A549 (cell line): ENCODE measurements around the gene ADGRL2.

Experiments used
- CTCF ChIP-seq: fragments of >200 bp; sonication (Bioruptor Twin); formaldehyde crosslinking; IDR thresholded peaks from 3 replicates; pipeline ENCODE4 v1.5.1; 2016
- TF ChIP-seq, protein P1 (sequence below): fragments of 200-600 bp; sonication (generic); IDR thresholded peaks from 2 replicates; pipeline ENCODE4 v1.6.1; 2016; ENCODE audit warnings: antibody characterized with exemption, mild to moderate bottlenecking, moderate library complexity

DNA sequence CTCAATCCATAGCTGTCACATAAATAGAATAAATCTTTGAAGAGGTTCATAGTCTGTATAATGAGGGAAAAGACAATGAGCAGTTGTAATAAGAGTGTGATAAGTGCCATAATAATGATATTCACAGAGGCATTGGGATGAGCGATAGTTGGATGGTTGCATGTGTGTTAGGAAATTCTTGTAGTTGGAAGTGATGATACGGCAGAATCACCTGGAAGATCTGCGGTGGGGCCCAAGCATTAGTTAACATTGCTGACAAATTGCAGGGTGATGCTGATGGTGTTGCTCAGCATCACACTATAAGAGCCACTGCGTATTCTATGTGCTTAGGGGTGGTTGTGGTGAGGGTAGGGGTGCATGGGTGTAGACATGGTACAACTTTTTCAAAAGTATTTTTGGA, 41.1 kb downstream of the ADGRL2 start:
- TF ChIP-seq CTCF: no peak
- TF ChIP-seq, protein P1, sequence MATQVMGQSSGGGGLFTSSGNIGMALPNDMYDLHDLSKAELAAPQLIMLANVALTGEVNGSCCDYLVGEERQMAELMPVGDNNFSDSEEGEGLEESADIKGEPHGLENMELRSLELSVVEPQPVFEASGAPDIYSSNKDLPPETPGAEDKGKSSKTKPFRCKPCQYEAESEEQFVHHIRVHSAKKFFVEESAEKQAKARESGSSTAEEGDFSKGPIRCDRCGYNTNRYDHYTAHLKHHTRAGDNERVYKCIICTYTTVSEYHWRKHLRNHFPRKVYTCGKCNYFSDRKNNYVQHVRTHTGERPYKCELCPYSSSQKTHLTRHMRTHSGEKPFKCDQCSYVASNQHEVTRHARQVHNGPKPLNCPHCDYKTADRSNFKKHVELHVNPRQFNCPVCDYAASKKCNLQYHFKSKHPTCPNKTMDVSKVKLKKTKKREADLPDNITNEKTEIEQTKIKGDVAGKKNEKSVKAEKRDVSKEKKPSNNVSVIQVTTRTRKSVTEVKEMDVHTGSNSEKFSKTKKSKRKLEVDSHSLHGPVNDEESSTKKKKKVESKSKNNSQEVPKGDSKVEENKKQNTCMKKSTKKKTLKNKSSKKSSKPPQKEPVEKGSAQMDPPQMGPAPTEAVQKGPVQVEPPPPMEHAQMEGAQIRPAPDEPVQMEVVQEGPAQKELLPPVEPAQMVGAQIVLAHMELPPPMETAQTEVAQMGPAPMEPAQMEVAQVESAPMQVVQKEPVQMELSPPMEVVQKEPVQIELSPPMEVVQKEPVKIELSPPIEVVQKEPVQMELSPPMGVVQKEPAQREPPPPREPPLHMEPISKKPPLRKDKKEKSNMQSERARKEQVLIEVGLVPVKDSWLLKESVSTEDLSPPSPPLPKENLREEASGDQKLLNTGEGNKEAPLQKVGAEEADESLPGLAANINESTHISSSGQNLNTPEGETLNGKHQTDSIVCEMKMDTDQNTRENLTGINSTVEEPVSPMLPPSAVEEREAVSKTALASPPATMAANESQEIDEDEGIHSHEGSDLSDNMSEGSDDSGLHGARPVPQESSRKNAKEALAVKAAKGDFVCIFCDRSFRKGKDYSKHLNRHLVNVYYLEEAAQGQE: no peak
